Fibroblast of villous mesenchyme (primary cell): ENCODE results near the gene PRR15L. TPM values are rescaled to one million over a fixed set of nuclear protein-coding genes. Genes with fewer than 3 reads are reported as not detected.
A peak's percentile ranks its signal among the peaks of the same experiment; 100 is the strongest.

Experiments used
- DNase-seq: peaks from one replicate; pipeline ENCODE4 v3.0.0-alpha.2; 2010; ENCODE audit warnings: low read depth
- H3K4me3 ChIP-seq: 2 replicates; pipeline ENCODE4 v1.5.1; 2011; ENCODE audit warnings: low read depth, mild to moderate bottlenecking, low read length
- CTCF ChIP-seq: IDR thresholded peaks from 2 replicates; pipeline ENCODE4 v1.5.1; 2012; ENCODE audit warnings: low read depth, mild to moderate bottlenecking, low read length; ENCODE audit not compliant: insufficient read depth
- total RNA-seq: library from RNA; depleted of rRNA; stranded (reverse); fragments of >200 nt; gene quantifications from 2 replicates; pipeline ENCODE4 v1.2.3, GENCODE V29; 2012

Gene PRR15L
- total RNA-seq, 1 donor, result not detected

- no peak for TF ChIP-seq CTCF
- no peak for DNase-seq
- peak overlapping the region; percentile 43 for H3K4me3 ChIP-seq
Measured at GRCh38 chr17:47969930-47970724, 12.4 kb upstream of the PRR15L start.

- no peak for TF ChIP-seq CTCF
- H3K4me3 ChIP-seq, result no peak overlapping the region
- DNase-seq, result peak; percentile 93
Measured at GRCh38 chr17:47968836-47969235, 11.2 kb upstream of the PRR15L start.

GRCh38 chr17:47967607-47968252, 10.0 kb upstream of the PRR15L start:
- peak; percentile 70 for DNase-seq
- no peak overlapping the region for H3K4me3 ChIP-seq
- TF ChIP-seq CTCF, result no peak

GRCh38 chr17:47966079-47966519, 8.4 kb upstream of the PRR15L start:
- no peak for TF ChIP-seq CTCF
- no peak overlapping the region for H3K4me3 ChIP-seq

GRCh38 chr17:47964856-47965255, 7.2 kb upstream of the PRR15L start:
- DNase-seq, result no peak
- no peak overlapping the region for H3K4me3 ChIP-seq
- no peak for TF ChIP-seq CTCF

More at GRCh38 chr17:47966079-47966519, 8.4 kb upstream of the PRR15L start:
- DNase-seq, result peak; percentile 87

GRCh38 chr17:47962901-47963300, 5.2 kb upstream of the PRR15L start:
- DNase-seq, result no peak
- H3K4me3 ChIP-seq, result no peak overlapping the region
- no peak for TF ChIP-seq CTCF
